Muscle layer of colon (tissue), 2 donors: ENCODE data around the gene ASPHD1.

ENCODE experiments used
- H3K27ac ChIP-seq: one replicate; pipeline ENCODE4 v1.7.0; 2013; ENCODE audit warnings: low read depth, mild to moderate bottlenecking, low read length, moderate library complexity
- H3K27me3 ChIP-seq, 2 donors: one replicate each; pipeline ENCODE4 v1.7.0; 2013; ENCODE audit warnings: low read length in 2 of 2, mild to moderate bottlenecking in 2 of 2; ENCODE audit not compliant: insufficient read depth in 2 of 2, control insufficient read depth in 1 of 2
- H3K36me3 ChIP-seq: one replicate; pipeline ENCODE4 v1.7.0; 2013; ENCODE audit warnings: mild to moderate bottlenecking, low read length; ENCODE audit not compliant: insufficient read depth
- H3K4me1 ChIP-seq: one replicate; pipeline ENCODE4 v1.7.0; 2013; ENCODE audit warnings: mild to moderate bottlenecking, low read length; ENCODE audit not compliant: insufficient read depth
- H3K4me3 ChIP-seq, 2 donors: one replicate each; pipeline ENCODE4 v1.7.0; 2013; ENCODE audit warnings: low read length in 2 of 2, low read depth in 1 of 2, mild to moderate bottlenecking in 1 of 2, moderate library complexity in 1 of 2
- H3K9ac ChIP-seq: one replicate; pipeline ENCODE4 v1.7.0; 2013; ENCODE audit warnings: low read length
- H3K9me3 ChIP-seq: one replicate; pipeline ENCODE4 v1.7.0; 2013; ENCODE audit warnings: mild to moderate bottlenecking, low read length
- donor health status: abdominal sarcoma.
- donor health status: Adenocarcinoma of cecum.

Gene ASPHD1, protein sequence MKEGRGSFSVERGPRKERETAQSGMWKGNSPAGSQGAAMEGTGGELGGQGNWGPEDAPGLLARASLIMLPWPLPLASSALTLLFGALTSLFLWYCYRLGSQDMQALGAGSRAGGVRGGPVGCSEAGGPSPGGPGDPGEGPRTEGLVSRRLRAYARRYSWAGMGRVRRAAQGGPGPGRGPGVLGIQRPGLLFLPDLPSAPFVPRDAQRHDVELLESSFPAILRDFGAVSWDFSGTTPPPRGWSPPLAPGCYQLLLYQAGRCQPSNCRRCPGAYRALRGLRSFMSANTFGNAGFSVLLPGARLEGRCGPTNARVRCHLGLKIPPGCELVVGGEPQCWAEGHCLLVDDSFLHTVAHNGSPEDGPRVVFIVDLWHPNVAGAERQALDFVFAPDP

DNA sequence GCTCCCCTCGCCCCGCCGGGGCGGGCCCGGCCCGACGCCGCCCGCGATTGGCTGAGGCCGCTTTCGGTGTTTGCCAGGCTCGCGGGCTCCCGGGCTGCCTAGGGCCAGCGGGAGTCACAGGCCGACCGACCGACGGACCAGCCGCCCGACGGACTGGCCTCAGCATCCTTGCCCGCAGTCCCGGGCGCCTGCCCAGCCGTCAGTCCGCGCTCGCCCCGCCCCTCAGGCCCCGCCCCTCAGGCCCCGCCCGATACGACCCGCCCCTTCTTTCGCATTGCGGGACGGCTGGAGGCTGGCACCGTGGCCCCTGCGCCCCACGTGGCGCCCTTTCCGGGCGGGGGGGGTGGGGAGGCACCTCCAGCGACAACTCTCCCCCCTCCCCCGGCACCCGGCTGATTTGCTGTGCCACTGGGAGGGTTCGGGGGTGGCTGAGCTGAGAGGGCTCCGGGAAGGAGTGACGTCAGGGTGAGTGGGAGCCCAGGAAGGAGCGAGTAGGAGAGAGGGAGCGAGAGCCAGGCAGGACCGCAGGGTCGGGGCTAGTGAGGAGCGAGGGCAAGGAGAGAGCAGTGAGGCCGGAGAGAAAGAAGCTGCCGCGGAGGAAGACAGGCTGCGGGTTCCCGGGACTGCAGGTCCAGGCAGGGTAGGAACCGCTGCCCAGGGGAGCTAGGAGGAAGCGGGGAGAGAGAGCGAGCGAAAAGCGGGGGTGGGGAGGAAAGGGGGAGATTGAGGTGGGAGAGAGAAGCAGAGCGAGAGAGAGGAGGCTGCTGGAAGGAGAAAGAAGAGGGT, at the start of gene ASPHD1:
TSS of gene ASPHD1 (plus strand) at position 387 of the 786 bp plus-strand sequence. CDS start 484 bp downstream, outside the sequence.
- no peak within 1 kb of the TSS for H3K9ac ChIP-seq

DNA sequence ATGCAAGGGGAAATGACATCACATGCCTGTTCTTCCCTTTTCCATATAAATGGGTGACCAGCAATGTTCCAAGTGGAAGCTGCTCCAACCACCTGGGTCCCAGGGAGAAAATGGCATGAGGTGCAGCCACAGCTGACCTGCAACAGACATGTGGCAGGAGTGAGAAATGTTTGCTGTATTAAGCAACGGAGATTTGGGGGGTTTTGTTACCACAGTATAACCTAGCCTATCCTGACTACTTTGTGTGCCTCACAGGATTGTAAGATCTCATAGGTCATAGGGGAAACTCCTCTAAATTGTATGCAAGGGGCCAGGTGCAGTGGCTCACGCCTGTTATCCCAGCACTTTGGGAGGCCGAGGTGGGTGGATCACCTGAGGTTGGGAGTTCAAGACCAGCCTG, 49.3 kb upstream of the ASPHD1 start:
- H3K4me1 ChIP-seq = no peaks in the 10 kb centered on the region
- H3K36me3 ChIP-seq = peaks cover 16% of the 10 kb centered on the region
- H3K27ac ChIP-seq = no peak overlapping the region
- no peak overlapping the region for H3K4me3 ChIP-seq
- H3K27me3 ChIP-seq = no peaks in the 10 kb centered on the region
- no peak overlapping the region for H3K9ac ChIP-seq
- H3K9me3 ChIP-seq = no peaks in the 10 kb centered on the region

More for the DNA sequence above, at the start of gene ASPHD1:
- H3K4me1 ChIP-seq = peaks cover 4% of the 10 kb centered on the region
- no peaks in the 10 kb centered on the region for H3K9me3 ChIP-seq
- H3K27ac ChIP-seq = no peak within 1 kb of the TSS
- H3K36me3 ChIP-seq = no peaks in the 10 kb centered on the region
- peak within 1 kb of the TSS; percentile 38 to 41 for H3K4me3 ChIP-seq
- peaks cover 17 to 41% of the 10 kb centered on the region in 2 donors for H3K27me3 ChIP-seq

DNA sequence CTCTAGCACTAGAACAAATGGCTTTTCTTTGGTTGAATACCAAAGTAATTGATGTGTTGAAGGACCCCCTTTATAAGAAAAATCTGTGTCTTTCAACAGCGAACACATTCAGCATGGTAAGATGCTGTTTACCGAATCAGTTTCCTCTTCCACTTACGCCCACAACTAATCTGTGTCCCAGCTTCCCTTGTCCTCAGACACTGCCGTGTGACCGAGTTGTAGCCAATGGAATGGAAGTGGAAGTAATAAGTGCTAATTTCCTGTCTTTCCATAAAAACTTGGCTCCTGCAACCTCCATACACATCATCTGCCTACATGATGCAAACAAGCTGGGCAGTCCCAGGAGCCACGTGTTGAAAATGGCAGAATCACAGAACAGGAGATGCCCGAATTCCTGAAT, 47.6 kb upstream of the ASPHD1 start:
- H3K4me1 ChIP-seq = no peaks in the 10 kb centered on the region

DNA sequence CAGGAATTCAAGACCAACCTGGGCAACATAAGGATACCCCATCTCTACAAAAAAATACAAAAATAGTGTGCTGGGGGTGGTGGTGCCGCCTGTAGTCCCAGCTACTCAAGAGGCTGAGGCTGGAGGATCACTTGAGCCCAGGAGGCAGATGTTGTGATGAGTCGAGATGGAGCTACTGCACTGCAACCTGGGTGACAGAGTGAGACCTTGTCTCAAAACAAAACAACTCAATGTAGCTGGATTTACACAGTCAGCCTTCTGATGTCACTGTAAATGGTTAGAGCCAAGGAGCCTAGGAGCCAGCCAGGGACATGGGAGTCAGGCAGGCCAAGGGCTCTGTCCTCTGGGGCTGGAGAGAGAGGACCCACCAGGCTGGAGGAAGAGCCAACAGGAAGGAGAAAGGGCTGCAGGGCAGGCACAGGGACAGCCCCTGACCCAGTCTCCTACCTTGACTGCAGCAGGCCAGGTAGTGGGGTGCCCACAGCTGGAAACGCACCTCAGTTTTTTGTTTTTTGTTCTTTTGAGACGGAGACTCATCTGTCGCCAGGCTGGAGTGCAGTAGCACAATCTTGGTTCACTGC, 45.7 kb upstream of the ASPHD1 start:
- no peak overlapping the region for H3K9ac ChIP-seq
- no peak overlapping the region for H3K27ac ChIP-seq
- no peak overlapping the region for H3K4me3 ChIP-seq
- H3K9me3 ChIP-seq = no peaks in the 10 kb centered on the region
- peaks cover 16% of the 10 kb centered on the region for H3K36me3 ChIP-seq
- H3K4me1 ChIP-seq = no peaks in the 10 kb centered on the region
- no peaks in the 10 kb centered on the region for H3K27me3 ChIP-seq

More for the DNA sequence above, 47.6 kb upstream of the ASPHD1 start:
- H3K9me3 ChIP-seq = no peaks in the 10 kb centered on the region
- H3K36me3 ChIP-seq = peaks cover 2% of the 10 kb centered on the region
- H3K4me3 ChIP-seq = no peak overlapping the region
- no peak overlapping the region for H3K9ac ChIP-seq
- H3K27me3 ChIP-seq = no peaks in the 10 kb centered on the region
- H3K27ac ChIP-seq = no peak overlapping the region

DNA sequence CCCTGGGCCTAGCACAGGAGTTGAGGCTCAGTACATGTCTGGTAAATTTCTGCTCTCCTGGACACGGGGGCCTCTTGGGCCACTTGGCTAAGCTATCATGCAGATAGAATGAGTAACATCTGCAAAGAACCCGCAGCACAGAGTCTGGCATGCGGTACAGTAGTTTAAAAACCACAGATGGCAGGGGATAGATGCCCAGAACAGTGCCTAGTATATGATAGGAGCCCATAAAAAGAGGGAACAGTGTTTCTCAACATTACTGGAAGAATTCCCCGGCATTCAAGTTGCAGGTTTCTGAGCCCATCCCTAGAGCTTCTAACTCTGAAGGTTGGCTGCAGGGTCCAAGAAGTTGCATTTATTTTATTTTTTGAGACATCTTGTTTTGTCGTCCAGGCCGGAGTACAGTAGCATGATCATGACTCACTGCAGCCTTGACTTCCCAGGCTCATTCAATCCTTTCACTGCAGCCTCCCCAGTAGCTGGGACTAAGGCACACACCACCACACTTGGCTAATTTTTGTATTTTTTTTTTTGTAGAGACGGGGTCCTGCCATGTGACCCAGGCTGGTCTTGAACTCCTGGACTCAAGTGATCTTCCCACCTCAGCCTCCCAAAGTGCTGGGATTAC, 43.0 kb upstream of the ASPHD1 start:
- Histone ChIP-seq H3K27ac (no peak overlapping the region), H3K36me3 (peaks cover 31% of the 10 kb centered on the region), H3K4me3 (no peak overlapping the region), H3K9ac (no peak overlapping the region), H3K9me3 (no peaks in the 10 kb centered on the region), H3K27me3 (no peaks in the 10 kb centered on the region), H3K4me1 (peaks cover 17% of the 10 kb centered on the region)

DNA sequence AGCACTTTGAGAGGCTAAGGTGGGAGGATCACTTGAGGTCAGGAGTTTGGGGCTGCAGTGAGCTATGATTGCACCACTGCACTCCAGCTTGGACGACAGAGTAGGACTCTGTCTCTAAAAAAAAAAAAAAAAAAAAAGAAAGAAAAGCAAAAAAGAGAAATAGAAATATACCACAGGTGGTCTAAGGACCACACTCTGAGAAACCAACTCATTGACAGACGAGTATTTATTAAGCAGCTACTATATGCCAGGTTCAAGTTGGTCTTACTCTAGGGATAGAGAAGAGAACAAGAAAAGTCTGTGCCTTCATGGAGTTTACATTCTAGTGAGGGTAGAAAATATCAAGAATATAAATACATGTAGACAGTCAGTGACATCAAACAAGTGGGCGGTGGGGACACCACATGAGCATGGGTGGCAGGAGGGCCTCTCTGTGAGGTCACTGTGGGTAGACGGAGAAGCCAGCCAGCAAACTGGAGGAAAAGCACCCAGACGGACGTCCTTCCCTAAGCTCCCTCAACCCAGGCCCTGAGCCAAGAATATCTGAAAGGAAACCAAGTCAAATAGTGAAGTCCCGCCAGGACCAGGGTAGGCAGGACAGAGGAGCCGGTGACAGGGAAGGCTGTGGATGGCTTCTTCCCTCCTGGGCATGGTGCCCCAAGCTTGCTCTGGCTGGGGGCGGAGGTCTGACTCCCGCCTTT, 42.0 kb upstream of the ASPHD1 start:
- Histone ChIP-seq H3K27ac (no peak overlapping the region), H3K27me3 (no peaks in the 10 kb centered on the region), H3K36me3 (peaks cover 31% of the 10 kb centered on the region), H3K4me3 (no peak overlapping the region), H3K4me1 (peaks cover 18% of the 10 kb centered on the region), H3K9me3 (no peaks in the 10 kb centered on the region), H3K9ac (no peak overlapping the region)

DNA sequence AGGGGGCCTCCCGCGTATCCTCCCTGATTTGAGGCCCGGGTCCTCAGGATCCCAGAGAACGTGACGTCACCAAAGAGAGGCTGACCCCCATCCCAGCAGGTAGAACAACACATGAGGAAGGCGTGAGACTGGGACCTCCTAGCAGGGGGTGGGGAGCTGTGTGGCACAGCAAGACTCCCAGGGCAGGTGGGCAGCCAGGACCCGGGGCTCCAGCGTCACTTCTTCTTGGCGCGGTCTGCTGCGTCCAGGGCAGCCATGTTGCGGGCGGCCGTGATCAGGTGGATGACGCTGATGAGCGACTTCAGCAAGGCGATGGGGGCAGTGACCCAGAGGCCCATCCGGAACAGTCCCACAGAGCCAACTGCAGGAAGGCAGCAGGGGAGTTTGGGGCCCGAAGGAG, 41.3 kb upstream of the ASPHD1 start:
- H3K27ac ChIP-seq = no peak overlapping the region
- H3K9me3 ChIP-seq = no peaks in the 10 kb centered on the region
- no peak overlapping the region for H3K4me3 ChIP-seq
- H3K36me3 ChIP-seq = peaks cover 31% of the 10 kb centered on the region
- no peaks in the 10 kb centered on the region for H3K27me3 ChIP-seq
- H3K4me1 ChIP-seq = peaks cover 18% of the 10 kb centered on the region
- no peak overlapping the region for H3K9ac ChIP-seq

DNA sequence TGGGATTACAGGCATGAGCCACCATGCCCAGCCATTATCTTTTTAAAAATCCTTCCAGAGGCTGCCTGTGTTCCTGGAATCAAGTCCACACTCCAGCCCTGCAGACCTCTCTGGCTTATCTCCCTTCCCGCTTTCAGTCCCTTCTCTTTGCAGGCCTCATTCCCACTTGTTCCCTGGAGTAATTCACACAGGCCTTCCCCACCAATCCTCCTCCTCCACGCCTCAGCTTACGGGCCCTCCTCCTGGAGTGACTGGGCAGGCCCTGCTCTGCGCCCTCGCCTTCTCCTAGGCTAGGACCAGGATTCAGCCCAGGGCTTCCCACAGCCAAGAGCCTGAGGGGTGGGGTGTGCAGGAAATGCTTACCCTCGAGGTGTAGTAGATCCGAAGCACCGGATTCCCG, 40.1 kb upstream of the ASPHD1 start:
- Histone ChIP-seq H3K36me3 (peaks cover 31% of the 10 kb centered on the region), H3K4me3 (no peak overlapping the region), H3K4me1 (peaks cover 18% of the 10 kb centered on the region), H3K9me3 (no peaks in the 10 kb centered on the region), H3K27me3 (no peaks in the 10 kb centered on the region), H3K27ac (no peak overlapping the region), H3K9ac (no peak overlapping the region)

DNA sequence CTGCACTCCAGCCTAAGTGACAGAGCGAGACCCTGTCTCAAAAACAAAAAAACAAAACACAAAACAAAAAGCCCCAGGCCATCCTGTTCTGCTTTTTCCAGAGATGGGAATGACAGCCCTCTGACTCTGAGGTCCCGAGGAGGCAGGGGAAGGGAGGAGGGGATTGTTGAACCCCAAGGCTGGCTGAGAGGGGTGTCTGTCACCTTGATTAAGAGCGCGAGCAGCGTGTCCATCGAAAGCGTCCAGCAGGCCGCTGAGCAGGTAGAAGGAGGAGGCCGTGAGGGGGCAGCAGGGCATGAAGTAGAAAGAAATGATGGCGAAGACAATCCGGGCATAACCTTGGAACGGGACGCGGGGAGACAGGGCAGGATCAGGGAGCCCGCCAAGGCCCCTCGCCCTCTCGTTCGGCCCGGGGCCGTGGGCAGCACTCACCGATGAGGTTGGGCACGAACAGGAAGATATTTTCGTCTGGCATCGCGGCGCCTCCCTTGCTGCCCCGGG, 37.9 kb upstream of the ASPHD1 start:
- Histone ChIP-seq H3K4me1 (peaks cover 18% of the 10 kb centered on the region), H3K36me3 (peaks cover 31% of the 10 kb centered on the region), H3K27me3 (no peaks in the 10 kb centered on the region), H3K27ac (peak overlapping the region; percentile 90), H3K9me3 (no peaks in the 10 kb centered on the region), H3K9ac (peak overlapping the region; percentile 54), H3K4me3 (peak overlapping the region; percentile 77 to 84)

DNA sequence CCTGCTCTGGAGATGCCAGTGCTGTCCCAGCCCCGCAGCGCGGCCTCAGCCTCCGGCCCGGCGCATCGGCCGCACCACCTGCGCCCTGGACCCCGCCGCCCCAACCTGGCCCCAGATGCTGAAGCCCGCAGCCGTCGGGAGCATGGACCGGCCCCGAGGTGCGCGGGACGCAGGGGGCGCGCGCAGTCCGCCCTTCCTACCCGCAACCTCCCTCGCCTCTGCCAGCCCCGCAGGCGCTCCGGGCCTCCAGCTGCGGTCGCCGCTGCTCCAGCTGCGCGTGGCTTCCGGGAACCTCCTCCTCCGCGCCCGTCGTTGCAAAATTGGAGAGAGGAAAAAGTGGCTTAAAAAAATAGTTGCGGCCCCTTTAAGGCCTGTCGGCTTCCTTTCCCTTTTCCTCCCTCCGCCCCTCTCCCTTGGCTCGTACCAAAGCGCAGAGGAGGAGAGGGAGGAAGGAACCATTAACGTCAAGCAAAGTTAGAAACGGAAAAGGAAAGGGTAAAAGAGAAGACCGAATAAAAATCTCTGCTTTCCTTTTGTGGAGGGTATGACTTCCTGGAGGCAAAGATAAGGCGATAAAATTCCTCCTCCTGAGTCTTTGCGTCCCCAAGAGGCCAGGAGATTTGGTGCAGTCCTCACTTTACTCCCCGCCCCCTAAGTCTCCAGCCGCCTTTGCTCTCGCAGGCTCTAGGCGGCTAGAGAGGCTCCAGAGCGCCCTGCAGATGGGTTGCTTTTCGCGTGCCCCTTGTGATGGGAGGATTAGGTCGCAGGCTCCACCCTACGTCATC, 37.2 kb upstream of the ASPHD1 start, which contains the start of gene CDIPT:
TSS of gene CDIPT (minus strand) at position 343 of the 785 bp plus-strand sequence. CDS start 369 bp downstream, outside the sequence.
- Histone ChIP-seq H3K9ac (peak within 1 kb of the TSS; percentile 54), H3K4me3 (peak within 1 kb of the TSS; percentile 77 to 84), H3K36me3 (peaks cover 30% of the 10 kb centered on the region), H3K27ac (peak within 1 kb of the TSS; percentile 90), H3K4me1 (peaks cover 18% of the 10 kb centered on the region), H3K27me3 (no peaks in the 10 kb centered on the region), H3K9me3 (no peaks in the 10 kb centered on the region)
